Smooth muscle cell of the brain vasculature (primary cell): ENCODE data around the gene CLSTN3.
A peak's percentile ranks its signal among the peaks of the same experiment; 100 is the strongest.
"Not testable (repeated sequence)": the region's sequence is repeated elsewhere in the genome, so short reads cannot be mapped to it uniquely, and the experiment has no call there.

Source experiments
- DNase-seq: peaks from one replicate; pipeline ENCODE4 v3.0.0-alpha.2; 2012; ENCODE audit warnings: low read depth, low spot score

The CLSTN3 gene

GRCh38 chr12:7103837-7104584, 26.2 kb upstream of the CLSTN3 start:
- DNase-seq, result no peak

GRCh38 chr12:7106082-7106481, 24.1 kb upstream of the CLSTN3 start:
- no peak for DNase-seq

GRCh38 chr12:7107181-7107580, 23.0 kb upstream of the CLSTN3 start:
- DNase-seq, result not testable (repeated sequence)

GRCh38 chr12:7107636-7108002, 22.6 kb upstream of the CLSTN3 start:
- no peak for DNase-seq

- no peak for DNase-seq
Observed at GRCh38 chr12:7108003-7108795, 22.0 kb upstream of the CLSTN3 start.

- peak; percentile 72 for DNase-seq
Observed at GRCh38 chr12:7108796-7109571, 21.2 kb upstream of the CLSTN3 start, which contains the start of gene C1RL. Gene C1RL, minus strand, starts transcription at chr12:7109214. Its CDS starts 34 bp downstream, at chr12:7109180.

GRCh38 chr12:7109572-7109920, 20.6 kb upstream of the CLSTN3 start:
- no peak for DNase-seq

GRCh38 chr12:7110661-7111060, 19.5 kb upstream of the CLSTN3 start:
- DNase-seq, result no peak

GRCh38 chr12:7112041-7112440, 18.1 kb upstream of the CLSTN3 start:
- DNase-seq, result no peak

- DNase-seq, result no peak
Observed at GRCh38 chr12:7113389-7113871, 16.7 kb upstream of the CLSTN3 start.

GRCh38 chr12:7114008-7114407, 16.2 kb upstream of the CLSTN3 start:
- no peak for DNase-seq

- no peak for DNase-seq
Observed at GRCh38 chr12:7114851-7115250, 15.3 kb upstream of the CLSTN3 start.

- DNase-seq, result no peak
Observed at GRCh38 chr12:7116196-7116595, 14.0 kb upstream of the CLSTN3 start.

GRCh38 chr12:7116916-7117315, 13.3 kb upstream of the CLSTN3 start:
- DNase-seq, result no peak

GRCh38 chr12:7117670-7118069, 12.5 kb upstream of the CLSTN3 start:
- no peak for DNase-seq

- no peak for DNase-seq
Observed at GRCh38 chr12:7118881-7119280, 11.3 kb upstream of the CLSTN3 start.

GRCh38 chr12:7120166-7120565, 10.0 kb upstream of the CLSTN3 start:
- DNase-seq, result no peak

GRCh38 chr12:7121324-7121723, 8.8 kb upstream of the CLSTN3 start:
- no peak for DNase-seq

- no peak for DNase-seq
Observed at GRCh38 chr12:7122811-7123769, 7.1 kb upstream of the CLSTN3 start.

GRCh38 chr12:7123806-7124522, 6.2 kb upstream of the CLSTN3 start:
- no peak for DNase-seq
